H9 (cell line): ENCODE data around the gene TMEM271. TPM values are rescaled to one million over a fixed set of nuclear protein-coding genes. Genes with fewer than 3 reads are reported as not detected.
A peak's percentile ranks its signal among the peaks of the same experiment; 100 is the strongest.

Experiments
- DNase-seq: peaks from one replicate; pipeline ENCODE4 v3.0.0-alpha.2; 2017
- H2AFZ ChIP-seq: one replicate; pipeline ENCODE4 v1.6.1; 2013; ENCODE audit warnings: mild to moderate bottlenecking, low read length, control low read depth, moderate library complexity
- H2AK5ac ChIP-seq: 2 replicates; pipeline ENCODE4 v1.6.1; 2013; ENCODE audit warnings: low read length, control low read depth, mixed read lengths; ENCODE audit not compliant: insufficient read length
- H2BK120ac ChIP-seq: one replicate; pipeline ENCODE4 v1.6.1; 2013; ENCODE audit warnings: low read depth, mild to moderate bottlenecking, low read length, control low read depth, inconsistent platforms; ENCODE audit not compliant: poor library complexity, severe bottlenecking
- H2BK12ac ChIP-seq: 2 replicates; pipeline ENCODE4 v1.6.1; 2013; ENCODE audit warnings: low read length, control low read depth, mixed read lengths, low read depth; ENCODE audit not compliant: insufficient read length
- H2BK15ac ChIP-seq: 2 replicates; pipeline ENCODE4 v1.6.1; 2013; ENCODE audit warnings: low read depth, low read length, control low read depth
- H2BK20ac ChIP-seq: one replicate; pipeline ENCODE4 v1.6.1; 2013; ENCODE audit warnings: low read depth, mild to moderate bottlenecking, low read length, control low read depth, inconsistent platforms; ENCODE audit not compliant: poor library complexity, severe bottlenecking
- H2BK5ac ChIP-seq: 2 replicates; pipeline ENCODE4 v1.6.1; 2013; ENCODE audit warnings: low read length, control low read depth, mixed read lengths; ENCODE audit not compliant: insufficient read length
- H3K14ac ChIP-seq: 2 replicates; pipeline ENCODE4 v1.6.1; 2013; ENCODE audit warnings: low read length, control low read depth; ENCODE audit not compliant: insufficient read depth
- H3K18ac ChIP-seq: 2 replicates; pipeline ENCODE4 v1.6.1; 2013; ENCODE audit warnings: low read depth, mild to moderate bottlenecking, mixed read lengths, low read length, control low read depth; ENCODE audit not compliant: insufficient read length
- H3K23ac ChIP-seq: 2 replicates; pipeline ENCODE4 v1.6.1; 2013; ENCODE audit warnings: low read length, control low read depth, mixed read lengths, low read depth; ENCODE audit not compliant: insufficient read length
- H3K23me2 ChIP-seq: 2 replicates; pipeline ENCODE4 v1.6.1; 2013; ENCODE audit warnings: low read depth, mild to moderate bottlenecking, mixed read lengths, low read length, control low read depth; ENCODE audit not compliant: insufficient read length, poor library complexity, severe bottlenecking
- H3K27ac ChIP-seq: 2 replicates; pipeline ENCODE4 v1.5.1; 2013; ENCODE audit warnings: low read length, control low read depth, mixed read lengths, low read depth; ENCODE audit not compliant: insufficient read length
- H3K27me3 ChIP-seq: 2 replicates; pipeline ENCODE4 v1.6.1; 2013; ENCODE audit warnings: low read length, control low read depth, inconsistent platforms; ENCODE audit not compliant: insufficient read depth
- H3K4ac ChIP-seq: 2 replicates; pipeline ENCODE4 v1.6.1; 2013; ENCODE audit warnings: low read depth, mild to moderate bottlenecking, control low read depth, inconsistent platforms, low read length, moderate library complexity
- H3K4me1 ChIP-seq: 2 replicates; pipeline ENCODE4 v1.6.1; 2013; ENCODE audit warnings: low read length, control low read depth, inconsistent platforms; ENCODE audit not compliant: insufficient read depth
- H3K4me2 ChIP-seq: 2 replicates; pipeline ENCODE4 v1.6.1; 2013; ENCODE audit warnings: low read length, control low read depth, mixed read lengths; ENCODE audit not compliant: insufficient read length, insufficient read depth
- H3K56ac ChIP-seq: 2 replicates; pipeline ENCODE4 v1.6.1; 2013; ENCODE audit warnings: low read depth, mild to moderate bottlenecking, mixed read lengths, low read length, control low read depth; ENCODE audit not compliant: insufficient read length
- H3K79me1 ChIP-seq: 2 replicates; pipeline ENCODE4 v1.6.1; 2013; ENCODE audit warnings: low read depth, mild to moderate bottlenecking, moderate library complexity, low read length, control low read depth, inconsistent platforms; ENCODE audit not compliant: insufficient read depth, poor library complexity, severe bottlenecking
- H3K79me2 ChIP-seq: 2 replicates; pipeline ENCODE4 v1.6.1; 2013; ENCODE audit warnings: low read length, control low read depth, inconsistent platforms; ENCODE audit not compliant: insufficient read depth
- H3K9ac ChIP-seq: 2 replicates; pipeline ENCODE4 v1.6.1; 2013; ENCODE audit warnings: low read length, control low read depth, mixed read lengths; ENCODE audit not compliant: insufficient read length; ENCODE audit errors: extremely low read depth
- H3K9me3 ChIP-seq: one replicate; pipeline ENCODE4 v1.6.1; 2013; ENCODE audit warnings: low read depth, low read length, inconsistent platforms; ENCODE audit not compliant: control insufficient read depth
- H3T11ph ChIP-seq: one replicate; pipeline ENCODE4 v1.6.1; 2013; ENCODE audit warnings: mild to moderate bottlenecking, low read length, control low read depth, inconsistent platforms
- H4K20me1 ChIP-seq: one replicate; pipeline ENCODE4 v1.6.1; 2013; ENCODE audit not compliant: control insufficient read depth, insufficient read length, insufficient read depth
- H4K5ac ChIP-seq: 2 replicates; pipeline ENCODE4 v1.6.1; 2013; ENCODE audit warnings: low read depth, mild to moderate bottlenecking, mixed read lengths, low read length, control low read depth; ENCODE audit not compliant: insufficient read length
- H4K8ac ChIP-seq: replicated peaks from 2 replicates; pipeline ENCODE4 v1.6.1; 2013; ENCODE audit warnings: low read length, control low read depth, mixed read lengths, low read depth; ENCODE audit not compliant: insufficient read length
- H4K91ac ChIP-seq: 2 replicates; pipeline ENCODE4 v1.6.1; 2013; ENCODE audit warnings: low read depth, mild to moderate bottlenecking, moderate library complexity, mixed read lengths, low read length, control low read depth; ENCODE audit not compliant: insufficient read length
- H3K27ac Mint-ChIP-seq, 3 experiments: 2 replicates in 2 of 3; 3 replicates in 1 of 3; pipeline ENCODE4 v1.8.0; 2020 to 2021; ENCODE audit warnings: mixed read lengths in 3 of 3, mild to moderate bottlenecking in 1 of 3, moderate library complexity in 1 of 3
- H3K27me3 Mint-ChIP-seq: 2 replicates; pipeline ENCODE4 v1.8.0; 2021; ENCODE audit warnings: low read depth, mild to moderate bottlenecking, moderate library complexity, mixed read lengths
- H3K36me3 Mint-ChIP-seq, 3 experiments: 2 replicates in 2 of 3; 3 replicates in 1 of 3; pipeline ENCODE4 v1.8.0; 2020 to 2021; ENCODE audit warnings: low read depth in 3 of 3, mixed read lengths in 3 of 3; ENCODE audit not compliant: insufficient read depth in 1 of 3
- H3K4me1 Mint-ChIP-seq, 2 experiments: 2 replicates each; pipeline ENCODE4 v1.8.0; 2020; ENCODE audit warnings: mixed read lengths in 2 of 2
- H3K4me3 Mint-ChIP-seq, 2 experiments: 2 replicates in 1 of 2; 3 replicates in 1 of 2; pipeline ENCODE4 v1.8.0; 2020 to 2021; ENCODE audit warnings: mild to moderate bottlenecking in 2 of 2, mixed read lengths in 2 of 2, moderate library complexity in 1 of 2
- H3K9me3 Mint-ChIP-seq, 2 experiments: 2 replicates in 1 of 2; 3 replicates in 1 of 2; pipeline ENCODE4 v1.8.0; 2020; ENCODE audit warnings: mild to moderate bottlenecking in 2 of 2, mixed read lengths in 2 of 2, moderate library complexity in 1 of 2
- CTCF ChIP-seq: fragments of 200-600 bp; sonication (generic); conservative IDR thresholded peaks from 3 replicates; pipeline ENCODE4 v1.8.0; 2021; ENCODE audit warnings: antibody characterized with exemption, mild to moderate bottlenecking
- WGBS: extraction: QIAGEN DNeasy Blood & Tissue Kit; methylation state at CpG from one replicate; pipeline ENCODE4 v1.1.7; 2013; ENCODE audit warnings: missing lambda C conversion rate, low lambda C conversion rate, mixed read lengths; ENCODE audit not compliant: insufficient read length; ENCODE audit errors: extremely low coverage; 5-methylcytosine and 5-hydroxymethylcytosine counted together
- total RNA-seq: library from RNA; stranded (reverse); gene quantifications from 2 replicates; pipeline ENCODE4 v1.2.1, GENCODE V29; 2021

Gene TMEM271
- total RNA-seq, 1 experiment from 2014 or later: 0.09 TPM

- Histone ChIP-seq H2BK15ac (no peak overlapping the region), H3K4ac (no peak overlapping the region), H3K9me3 (no peaks in the 10 kb centered on the region), H4K91ac (no peak overlapping the region), H4K8ac (no peak overlapping the region), H2BK20ac (no peak overlapping the region), H2BK12ac (no peak overlapping the region), H3K56ac (no peak overlapping the region), H3K14ac (no peak overlapping the region), H2AFZ (no peak overlapping the region), H3K18ac (no peak overlapping the region), H3K27ac (no peak overlapping the region), H3K79me1 (no peaks in the 10 kb centered on the region), H3T11ph (no peak overlapping the region), H3K79me2 (no peaks in the 10 kb centered on the region), H4K5ac (no peak overlapping the region), H2BK5ac (no peak overlapping the region), H3K23ac (no peak overlapping the region), H3K27me3 (peaks cover 46% of the 10 kb centered on the region), H3K23me2 (peaks cover 22% of the 10 kb centered on the region), H4K20me1 (no peaks in the 10 kb centered on the region), H3K4me1 (0 out of 2 replicates have a peak, but pooled peaks cover 5% of the 10 kb centered on the region), H3K9ac (no peak overlapping the region), H3K4me2 (peak overlapping the region; percentile 35), H2BK120ac (no peak overlapping the region), H2AK5ac (no peak overlapping the region)
- Mint-ChIP-seq H3K4me1 (peaks cover 11 to 21% of the 10 kb centered on the region in 2 experiments), H3K9me3 (peaks cover 3 to 6% of the 10 kb centered on the region in 2 experiments; a peak in 4 of 5 replicates), H3K4me3 (peak overlapping the region; percentile 42 to 73; a peak in 4 of 5 replicates), H3K36me3 (peaks cover 0 to 2% (median 0%) of the 10 kb centered on the region in 3 experiments; a peak in 1 of 7 replicates), H3K27ac (no peak overlapping the region), H3K27me3 (peaks cover 82% of the 10 kb centered on the region)
- no CpG with 5 or more reads among the region's 68 CpGs for WGBS
- no peak for TF ChIP-seq CTCF
- no peak for DNase-seq
Observed at GRCh38 chr4:574346-575161, 1.5 kb downstream of the TMEM271 start.
